Urinary bladder (tissue), 4 donors: ENCODE measurements around the gene PIP5K1C. TPM values are rescaled to one million over a fixed set of nuclear protein-coding genes. Genes with fewer than 3 reads are reported as not detected.

Experiments used
- DNase-seq: peaks from one replicate; pipeline ENCODE4 v3.0.0-alpha.2; 2015; ENCODE audit errors: extremely low spot score
- H3K27ac ChIP-seq: one replicate; pipeline ENCODE4 v1.5.1; 2013; ENCODE audit warnings: low read depth, mild to moderate bottlenecking, moderate library complexity
- H3K36me3 ChIP-seq: one replicate; pipeline ENCODE4 v1.6.1; 2013; ENCODE audit warnings: mild to moderate bottlenecking, moderate library complexity; ENCODE audit not compliant: insufficient read depth
- H3K4me1 ChIP-seq: one replicate; pipeline ENCODE4 v1.6.1; 2013; ENCODE audit warnings: mild to moderate bottlenecking, moderate library complexity; ENCODE audit not compliant: insufficient read depth
- H3K4me3 ChIP-seq: one replicate; pipeline ENCODE4 v1.5.1; 2013; ENCODE audit warnings: low read depth, low read length
- WGBS: extraction: QIAGEN DNeasy Blood & Tissue Kit; methylation state at CpG from one replicate; pipeline ENCODE4 v1.1.7; 2013; 5-methylcytosine and 5-hydroxymethylcytosine counted together
- polyA plus RNA-seq: library from polyadenylated mRNA; stranded (reverse); fragments of 200-250 nt; gene quantifications from one replicate; pipeline ENCODE4 v1.2.3, GENCODE V29; 2013
- total RNA-seq: library from RNA; depleted of rRNA; stranded (reverse); fragments of >200 nt; gene quantifications from one replicate; pipeline ENCODE4 v1.2.3, GENCODE V29; 2014
- donor health status: healthy with polysubstance abuse.
- donor health status: healthy.

PIP5K1C gene
- total and polyA plus RNA-seq, 2 donors = 17.1 to 60.8 TPM

- no peaks in the 10 kb centered on the region for H3K36me3 ChIP-seq
- H3K27ac ChIP-seq = no peak overlapping the region
- H3K4me3 ChIP-seq = no peak overlapping the region
- DNase-seq = no peak
- peaks cover 4% of the 10 kb centered on the region for H3K4me1 ChIP-seq
- WGBS = 63% methylated on average over 7 of the region's 7 CpGs
Measured at GRCh38 chr19:3627351-3627723, 72.9 kb downstream of the PIP5K1C start.

DNA sequence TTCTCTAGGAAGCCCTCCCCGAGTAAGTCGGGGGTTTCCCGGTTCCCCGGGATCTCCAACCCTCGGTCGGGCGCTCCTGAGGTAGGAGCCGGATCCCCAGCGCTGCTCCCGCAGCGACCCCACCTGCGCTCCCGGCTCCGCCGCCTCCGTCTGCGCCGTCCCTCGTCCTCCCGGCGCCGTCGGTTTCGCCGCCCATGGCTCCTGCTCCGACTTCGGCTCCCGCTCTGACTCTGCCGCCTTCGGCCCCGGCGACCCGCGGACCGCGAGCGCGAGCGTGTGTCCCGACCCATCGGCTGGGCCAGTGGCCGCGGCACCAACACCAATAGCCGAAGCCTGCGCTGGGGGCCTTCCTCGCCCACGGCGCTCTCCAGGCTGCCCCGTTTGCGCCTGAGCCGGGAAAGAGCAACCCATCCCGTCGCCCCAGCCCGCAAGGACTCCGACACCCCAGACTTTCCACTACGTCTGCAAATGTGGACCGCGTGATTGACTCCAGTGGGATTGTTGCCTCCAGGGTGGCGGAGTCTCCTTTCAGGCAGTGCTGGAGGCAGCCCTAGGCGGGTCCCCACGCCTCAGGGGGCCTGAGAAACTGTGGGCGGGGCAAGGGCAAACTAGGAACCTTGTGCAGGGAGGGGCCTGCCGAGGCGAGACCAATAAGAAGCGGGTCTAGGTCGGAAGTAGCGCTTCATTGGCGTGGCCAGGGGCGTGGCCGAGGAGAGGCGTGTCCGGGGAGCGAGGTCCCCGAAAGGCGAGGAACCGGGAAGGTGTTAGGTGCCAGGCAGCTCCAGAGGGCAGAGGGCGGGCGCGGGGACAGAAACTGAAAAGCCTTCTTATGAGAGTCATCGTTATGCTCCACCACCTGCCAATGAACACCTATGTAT lies 73.6 kb downstream of the PIP5K1C start, which contains the start of gene CACTIN:
CACTIN (minus strand) TSS at position 318 of the 878 bp plus-strand sequence; CDS start at position 290, 28 bp downstream.
- under 1% methylated on average over 80 of the region's 80 CpGs for WGBS
- Histone ChIP-seq H3K4me1 (peaks cover 4% of the 10 kb centered on the region), H3K4me3 (peak within 1 kb of the TSS; percentile 84), H3K36me3 (no peaks in the 10 kb centered on the region), H3K27ac (peak within 1 kb of the TSS; percentile 88)
- DNase-seq = peak; percentile 95

DNA sequence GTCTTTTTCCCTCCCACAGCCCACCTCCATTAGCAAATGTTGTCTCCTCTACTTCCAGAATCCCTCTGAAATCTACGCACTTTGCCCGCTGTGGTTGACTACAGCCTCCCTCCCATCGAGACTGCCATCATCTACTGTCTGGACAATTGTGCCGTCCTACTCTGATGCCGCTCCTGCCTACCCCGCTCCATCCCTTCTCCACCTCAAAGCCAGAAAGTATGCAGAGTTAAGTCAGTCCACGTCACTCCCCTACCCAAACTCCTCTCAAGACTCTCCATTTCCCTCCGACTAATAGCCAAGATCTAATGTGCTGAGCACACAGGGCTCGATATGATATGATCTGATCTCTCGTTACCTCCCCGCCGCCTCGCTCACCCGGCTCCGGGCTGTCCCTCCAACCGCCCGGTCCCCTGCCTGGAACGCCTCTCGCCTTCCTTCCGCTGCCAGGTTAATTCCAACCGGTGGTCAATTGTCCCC lies 74.2 kb downstream of the PIP5K1C start:
- 2% methylated on average over 21 of the region's 21 CpGs for WGBS
- no peak for DNase-seq
- peaks cover 2% of the 10 kb centered on the region for H3K36me3 ChIP-seq
- peak overlapping the region; percentile 84 for H3K4me3 ChIP-seq
- H3K27ac ChIP-seq = no peak overlapping the region
- peaks cover 4% of the 10 kb centered on the region for H3K4me1 ChIP-seq

DNA sequence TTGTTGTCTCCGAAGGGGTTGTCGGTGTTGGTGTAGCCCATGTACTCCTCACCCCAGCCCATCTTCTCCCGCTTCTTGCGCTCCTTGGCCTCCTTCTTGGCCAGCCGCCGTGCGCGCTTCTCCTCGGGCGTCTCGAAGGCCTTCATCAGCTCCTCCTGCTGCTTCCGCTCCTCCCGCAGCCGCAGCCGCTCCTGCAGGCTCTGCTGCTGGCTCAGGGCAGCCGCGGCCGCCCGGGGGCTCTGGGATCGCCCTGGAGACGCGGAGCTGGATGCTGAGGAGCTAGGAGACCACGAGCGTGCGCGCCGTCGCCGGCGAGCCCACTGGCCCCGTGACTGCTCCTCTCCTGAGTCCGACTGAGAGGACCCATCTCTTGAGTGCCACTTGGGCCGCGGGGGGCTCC lies 76.6 kb downstream of the PIP5K1C start:
- 92% methylated on average over 34 of the region's 34 CpGs for WGBS
- Histone ChIP-seq H3K36me3 (peaks cover 3% of the 10 kb centered on the region), H3K4me3 (no peak overlapping the region), H3K4me1 (peaks cover 4% of the 10 kb centered on the region), H3K27ac (no peak overlapping the region)
- DNase-seq = no peak

DNA sequence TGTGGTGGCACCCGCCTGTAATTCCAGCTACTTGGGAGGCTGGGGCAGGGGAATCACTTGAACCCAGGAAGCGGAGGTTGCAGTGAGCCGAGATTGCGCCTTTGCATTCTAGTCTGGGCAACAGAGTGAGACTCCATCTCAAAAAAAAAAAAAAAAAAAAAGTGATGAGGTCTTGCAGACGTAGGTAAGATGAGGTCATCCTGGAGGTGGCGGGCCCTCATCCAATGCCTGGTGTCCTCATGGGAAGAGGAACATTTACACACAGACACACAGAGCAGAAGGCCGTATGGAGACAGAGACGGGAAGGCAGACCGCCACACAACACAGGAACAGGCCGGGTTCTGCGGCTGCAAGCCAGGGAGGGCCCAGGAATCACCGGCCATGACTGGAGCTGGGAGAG lies 78.0 kb downstream of the PIP5K1C start:
- Histone ChIP-seq H3K4me3 (no peak overlapping the region), H3K27ac (no peak overlapping the region), H3K4me1 (peaks cover 4% of the 10 kb centered on the region), H3K36me3 (peaks cover 3% of the 10 kb centered on the region)
- DNase-seq = no peak
- WGBS = 92% methylated on average over 12 of the region's 12 CpGs

GRCh38 chr19:3621689-3622088 lies 78.6 kb downstream of the PIP5K1C start:
- H3K36me3 ChIP-seq = peaks cover 3% of the 10 kb centered on the region
- WGBS = 93% methylated on average over 15 of the region's 15 CpGs
- peaks cover 4% of the 10 kb centered on the region for H3K4me1 ChIP-seq
- no peak overlapping the region for H3K4me3 ChIP-seq
- DNase-seq = no peak
- no peak overlapping the region for H3K27ac ChIP-seq

DNA sequence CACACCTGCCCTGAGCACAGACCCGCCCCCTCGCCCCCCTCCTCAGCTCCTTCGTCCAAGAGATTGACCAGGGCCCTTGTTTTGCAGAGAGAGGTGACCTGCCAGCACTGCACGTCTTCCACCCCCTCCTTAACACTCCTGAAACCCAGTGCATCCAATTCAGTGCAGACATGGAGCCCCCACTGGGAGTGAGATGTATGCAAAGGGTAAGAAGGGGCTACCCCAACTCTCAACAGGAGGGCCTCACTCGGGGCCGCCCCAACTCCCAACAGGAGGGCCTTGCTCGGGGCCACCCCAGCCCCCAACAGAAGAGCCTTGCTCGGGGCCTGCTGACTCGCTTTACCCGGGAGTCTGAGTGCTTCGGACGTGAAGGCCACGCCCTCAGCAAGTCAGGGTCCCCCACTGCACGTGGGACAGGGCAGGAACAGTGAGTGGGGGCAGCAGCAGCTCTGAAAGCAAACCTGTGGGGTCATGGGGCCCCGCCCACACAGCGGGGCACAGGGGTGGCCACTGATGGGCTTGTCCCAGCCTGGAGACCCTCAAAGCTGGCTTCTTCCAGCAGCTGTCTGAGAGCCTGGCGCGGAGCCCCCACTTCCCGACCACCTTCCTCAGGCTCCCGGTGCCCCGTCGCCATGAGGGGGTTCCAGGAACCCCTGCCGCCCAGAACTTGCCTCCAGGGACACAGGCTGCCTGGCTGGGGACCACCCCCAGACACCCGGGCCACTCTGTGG lies 79.3 kb downstream of the PIP5K1C start:
- Histone ChIP-seq H3K36me3 (peaks cover 3% of the 10 kb centered on the region), H3K4me1 (peaks cover 4% of the 10 kb centered on the region), H3K27ac (no peak overlapping the region), H3K4me3 (no peak overlapping the region)
- no peak for DNase-seq
- 89% methylated on average over 24 of the region's 24 CpGs for WGBS

GRCh38 chr19:3620145-3620816 lies 80.0 kb downstream of the PIP5K1C start:
- WGBS = 86% methylated on average over 19 of the region's 19 CpGs
- no peak for DNase-seq
- Histone ChIP-seq H3K27ac (no peak overlapping the region), H3K4me1 (no peaks in the 10 kb centered on the region), H3K4me3 (no peak overlapping the region), H3K36me3 (peaks cover 3% of the 10 kb centered on the region)

DNA sequence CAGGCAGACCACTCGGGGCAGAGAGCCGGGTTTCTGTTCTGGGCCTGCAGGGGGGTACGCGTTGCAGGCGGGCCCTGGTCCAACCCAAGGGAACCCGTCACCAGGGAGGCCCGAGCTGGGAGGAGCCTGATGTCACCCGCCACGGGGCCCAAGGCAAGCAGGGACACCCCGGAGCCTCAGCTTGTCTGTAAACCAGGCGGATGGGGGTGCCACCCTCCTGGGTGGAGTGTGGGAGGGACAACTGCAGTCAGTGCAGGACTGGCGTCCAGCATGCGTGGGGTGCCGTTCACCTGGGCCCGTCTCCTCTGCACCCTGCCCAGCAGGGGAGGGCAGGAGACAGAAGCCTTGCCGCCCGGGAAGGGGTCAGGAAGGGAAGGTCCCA lies 80.6 kb downstream of the PIP5K1C start:
- WGBS = 81% methylated on average over 17 of the region's 17 CpGs
- H3K36me3 ChIP-seq = peaks cover 3% of the 10 kb centered on the region

GRCh38 chr19:3618811-3619630 lies 81.2 kb downstream of the PIP5K1C start:
- H3K27ac ChIP-seq = no peak overlapping the region
- no peaks in the 10 kb centered on the region for H3K4me1 ChIP-seq
- no peak for DNase-seq
- H3K36me3 ChIP-seq = peaks cover 3% of the 10 kb centered on the region
- 87% methylated on average over 31 of the region's 31 CpGs for WGBS
- H3K4me3 ChIP-seq = no peak overlapping the region

More for the DNA sequence above, 80.6 kb downstream of the PIP5K1C start:
- Histone ChIP-seq H3K27ac (no peak overlapping the region), H3K4me1 (no peaks in the 10 kb centered on the region), H3K4me3 (no peak overlapping the region)
- DNase-seq = no peak

DNA sequence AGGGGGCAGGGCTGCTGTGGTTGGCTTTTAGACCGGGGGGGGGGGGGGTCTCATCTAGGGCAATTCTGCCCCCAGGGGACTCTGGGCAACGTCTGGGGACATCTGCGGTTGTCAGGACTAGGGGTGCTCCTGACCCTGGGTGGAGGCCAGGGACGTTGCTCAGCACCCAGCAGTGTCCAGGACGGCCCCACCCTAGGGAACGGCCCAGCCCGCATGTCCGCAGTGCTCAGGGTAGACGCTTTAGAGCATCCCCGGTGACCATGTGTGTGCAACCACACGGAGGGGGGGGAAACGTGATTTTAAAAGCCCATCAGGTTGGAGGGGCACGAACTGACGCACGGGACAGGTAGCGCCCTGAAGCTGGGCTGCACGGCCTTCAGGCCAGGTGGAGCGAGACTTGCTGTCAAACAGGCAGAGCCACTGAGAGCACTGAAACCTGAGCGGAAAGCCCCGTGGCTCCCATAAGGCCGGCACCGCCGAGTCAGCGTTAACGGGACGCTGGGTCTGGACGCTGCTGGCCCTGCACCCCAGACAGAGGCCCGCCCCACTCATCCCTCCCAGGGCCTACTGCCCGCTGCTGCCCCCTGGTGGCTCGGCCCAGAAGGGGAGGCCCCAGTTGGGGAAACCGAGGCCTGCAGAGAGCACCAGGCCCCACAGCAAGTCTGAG lies 82.0 kb downstream of the PIP5K1C start:
- no peaks in the 10 kb centered on the region for H3K4me1 ChIP-seq
- no peak overlapping the region for H3K27ac ChIP-seq
- H3K36me3 ChIP-seq = peaks cover 3% of the 10 kb centered on the region
- H3K4me3 ChIP-seq = no peak overlapping the region
- DNase-seq = no peak
- 42% methylated on average over 31 of the region's 31 CpGs for WGBS

GRCh38 chr19:3617463-3617862 lies 82.8 kb downstream of the PIP5K1C start:
- peaks cover 3% of the 10 kb centered on the region for H3K36me3 ChIP-seq
- 68% methylated on average over 19 of the region's 19 CpGs for WGBS
- no peak overlapping the region for H3K4me3 ChIP-seq
- H3K27ac ChIP-seq = no peak overlapping the region
- no peaks in the 10 kb centered on the region for H3K4me1 ChIP-seq
- no peak for DNase-seq
